ENCODE data around the gene ONECUT2.

- TF ChIP-seq, protein P1, sequence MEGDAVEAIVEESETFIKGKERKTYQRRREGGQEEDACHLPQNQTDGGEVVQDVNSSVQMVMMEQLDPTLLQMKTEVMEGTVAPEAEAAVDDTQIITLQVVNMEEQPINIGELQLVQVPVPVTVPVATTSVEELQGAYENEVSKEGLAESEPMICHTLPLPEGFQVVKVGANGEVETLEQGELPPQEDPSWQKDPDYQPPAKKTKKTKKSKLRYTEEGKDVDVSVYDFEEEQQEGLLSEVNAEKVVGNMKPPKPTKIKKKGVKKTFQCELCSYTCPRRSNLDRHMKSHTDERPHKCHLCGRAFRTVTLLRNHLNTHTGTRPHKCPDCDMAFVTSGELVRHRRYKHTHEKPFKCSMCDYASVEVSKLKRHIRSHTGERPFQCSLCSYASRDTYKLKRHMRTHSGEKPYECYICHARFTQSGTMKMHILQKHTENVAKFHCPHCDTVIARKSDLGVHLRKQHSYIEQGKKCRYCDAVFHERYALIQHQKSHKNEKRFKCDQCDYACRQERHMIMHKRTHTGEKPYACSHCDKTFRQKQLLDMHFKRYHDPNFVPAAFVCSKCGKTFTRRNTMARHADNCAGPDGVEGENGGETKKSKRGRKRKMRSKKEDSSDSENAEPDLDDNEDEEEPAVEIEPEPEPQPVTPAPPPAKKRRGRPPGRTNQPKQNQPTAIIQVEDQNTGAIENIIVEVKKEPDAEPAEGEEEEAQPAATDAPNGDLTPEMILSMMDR (IDR thresholded peaks at IDR 0.05) = no peak
- no peak for TF ChIP-seq POLR2A (IDR thresholded peaks at IDR 0.05)
- TF ChIP-seq EP300 (IDR thresholded peaks at IDR 0.05) = no peak
These were observed 40.7 kb downstream of the ONECUT2 start for GRCh38 chr18:57475903-57476302.

All from ovary (tissue), 3 donors.